AG09309 (cell line): ENCODE data around the gene EEF1AKMT2.
"Not testable (repeated sequence)": the region's sequence is repeated elsewhere in the genome, so short reads cannot be mapped to it uniquely, and the experiment has no call there.

Experiments
- DNase-seq: peaks from one replicate; pipeline ENCODE4 v3.0.0-alpha.2; 2010; ENCODE audit warnings: low read depth
- H3K4me3 ChIP-seq: 2 replicates; pipeline ENCODE4 v1.5.1; 2011; ENCODE audit warnings: mild to moderate bottlenecking, low read depth, low read length, moderate library complexity; ENCODE audit not compliant: control insufficient read depth
- TF ChIP-seq, protein P1 (sequence below): IDR thresholded peaks from 2 replicates; pipeline ENCODE4 v1.5.1; 2011; ENCODE audit warnings: mild to moderate bottlenecking, low read depth, low read length, inconsistent platforms; ENCODE audit not compliant: insufficient read depth, control insufficient read depth; ENCODE audit errors: missing control alignments

The EEF1AKMT2 gene

DNA sequence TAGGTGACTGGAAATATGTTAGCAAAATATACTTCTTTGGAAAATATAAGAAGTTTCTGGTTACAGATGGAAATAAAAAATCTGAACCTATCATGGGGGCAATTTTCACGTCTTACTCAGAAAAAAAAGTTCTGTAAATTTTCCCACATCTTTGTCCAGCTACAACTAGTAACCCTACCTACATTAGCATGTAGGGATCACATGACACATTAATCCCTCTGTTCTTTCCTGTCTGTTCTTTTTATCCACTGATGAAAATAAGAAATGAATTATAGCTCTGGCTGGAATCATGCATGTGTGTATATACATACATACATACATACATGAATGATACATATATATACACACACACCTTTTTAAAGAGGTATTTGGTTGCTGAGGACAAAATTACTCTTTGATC, 43.9 kb downstream of the EEF1AKMT2 start:
- no peak for DNase-seq
- H3K4me3 ChIP-seq: no peak overlapping the region
- TF ChIP-seq, protein P1, sequence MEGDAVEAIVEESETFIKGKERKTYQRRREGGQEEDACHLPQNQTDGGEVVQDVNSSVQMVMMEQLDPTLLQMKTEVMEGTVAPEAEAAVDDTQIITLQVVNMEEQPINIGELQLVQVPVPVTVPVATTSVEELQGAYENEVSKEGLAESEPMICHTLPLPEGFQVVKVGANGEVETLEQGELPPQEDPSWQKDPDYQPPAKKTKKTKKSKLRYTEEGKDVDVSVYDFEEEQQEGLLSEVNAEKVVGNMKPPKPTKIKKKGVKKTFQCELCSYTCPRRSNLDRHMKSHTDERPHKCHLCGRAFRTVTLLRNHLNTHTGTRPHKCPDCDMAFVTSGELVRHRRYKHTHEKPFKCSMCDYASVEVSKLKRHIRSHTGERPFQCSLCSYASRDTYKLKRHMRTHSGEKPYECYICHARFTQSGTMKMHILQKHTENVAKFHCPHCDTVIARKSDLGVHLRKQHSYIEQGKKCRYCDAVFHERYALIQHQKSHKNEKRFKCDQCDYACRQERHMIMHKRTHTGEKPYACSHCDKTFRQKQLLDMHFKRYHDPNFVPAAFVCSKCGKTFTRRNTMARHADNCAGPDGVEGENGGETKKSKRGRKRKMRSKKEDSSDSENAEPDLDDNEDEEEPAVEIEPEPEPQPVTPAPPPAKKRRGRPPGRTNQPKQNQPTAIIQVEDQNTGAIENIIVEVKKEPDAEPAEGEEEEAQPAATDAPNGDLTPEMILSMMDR: no peak

DNA sequence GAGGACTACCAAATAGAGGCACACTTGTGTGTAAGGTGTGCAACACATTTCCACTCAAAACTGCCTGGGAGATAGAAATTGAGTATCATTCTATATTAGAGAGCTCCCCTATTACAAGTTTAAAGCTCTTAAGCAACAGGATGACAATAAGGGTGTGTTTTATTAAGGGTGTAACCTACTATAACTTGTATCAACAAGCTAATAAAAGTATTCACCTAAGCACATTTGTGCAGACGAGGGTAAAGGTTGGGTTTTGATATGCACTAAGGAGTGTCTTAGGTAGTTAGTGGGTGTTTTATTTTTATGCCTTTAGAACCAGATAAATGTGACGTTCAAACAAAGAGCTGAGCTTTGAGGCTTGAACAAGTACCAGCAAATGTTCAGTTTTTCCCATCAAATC, 44.7 kb downstream of the EEF1AKMT2 start:
- no peak for DNase-seq
- TF ChIP-seq, protein P1: no peak
- no peak overlapping the region for H3K4me3 ChIP-seq

DNA sequence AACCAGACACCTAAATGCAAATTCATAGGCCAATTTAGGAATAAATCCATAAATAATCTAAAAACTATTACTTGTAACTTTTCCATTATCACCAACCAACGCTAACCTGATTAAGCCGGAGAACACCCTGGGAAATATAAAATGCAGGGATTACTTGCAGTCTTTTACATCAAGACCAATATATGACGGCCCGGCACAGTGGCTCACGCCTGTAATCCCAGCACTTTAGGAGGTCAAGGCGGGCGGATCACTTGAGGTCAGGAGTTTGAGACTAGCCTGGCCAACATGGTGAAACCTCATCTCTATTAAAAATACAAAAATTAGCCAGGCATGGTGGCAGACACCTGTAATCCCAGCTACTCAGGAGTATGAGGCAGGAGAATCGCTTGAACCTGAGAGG, 45.2 kb downstream of the EEF1AKMT2 start:
- DNase-seq, H3K4me3 ChIP-seq: not testable (repeated sequence)

DNA sequence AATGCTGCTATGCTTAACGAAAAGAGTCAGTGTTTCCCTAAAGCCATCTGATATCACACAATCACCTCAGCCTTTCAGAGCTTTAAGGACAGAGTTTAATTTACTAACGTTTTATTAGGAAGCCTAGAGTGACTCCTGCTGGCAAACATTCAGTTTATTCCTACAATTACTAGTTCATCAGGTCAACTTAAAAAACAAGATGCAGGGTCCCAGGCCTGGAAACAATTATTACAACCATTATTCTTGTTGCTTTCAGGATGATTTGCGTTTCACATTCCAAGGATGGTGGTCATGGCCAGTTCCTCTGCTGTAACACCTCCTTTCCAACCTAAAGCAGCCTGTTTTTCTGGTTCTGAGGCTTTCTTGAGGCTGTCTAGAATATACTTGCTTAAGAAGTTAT, 46.0 kb downstream of the EEF1AKMT2 start:
- no peak overlapping the region for H3K4me3 ChIP-seq
- DNase-seq: no peak
- TF ChIP-seq, protein P1: no peak

DNA sequence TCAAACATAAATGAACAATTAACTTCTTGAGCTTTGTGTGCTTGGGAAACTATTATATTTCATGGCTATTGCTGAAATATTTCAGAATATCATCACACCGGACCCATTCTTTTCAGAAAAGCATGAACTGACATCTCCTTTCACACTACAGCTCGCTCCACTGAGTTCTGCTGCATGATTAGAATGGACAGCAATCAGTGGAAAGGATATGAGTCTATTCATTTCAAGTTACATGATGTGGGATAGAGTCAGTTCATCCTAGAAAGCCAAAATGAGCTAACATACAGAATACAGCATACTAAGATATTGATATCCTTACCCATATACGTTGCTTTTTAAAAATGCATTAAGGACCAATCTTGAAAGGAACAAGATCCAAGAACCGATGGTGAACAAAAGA, 46.4 kb downstream of the EEF1AKMT2 start:
- DNase-seq: no peak
- TF ChIP-seq, protein P1: no peak
- H3K4me3 ChIP-seq: no peak overlapping the region

DNA sequence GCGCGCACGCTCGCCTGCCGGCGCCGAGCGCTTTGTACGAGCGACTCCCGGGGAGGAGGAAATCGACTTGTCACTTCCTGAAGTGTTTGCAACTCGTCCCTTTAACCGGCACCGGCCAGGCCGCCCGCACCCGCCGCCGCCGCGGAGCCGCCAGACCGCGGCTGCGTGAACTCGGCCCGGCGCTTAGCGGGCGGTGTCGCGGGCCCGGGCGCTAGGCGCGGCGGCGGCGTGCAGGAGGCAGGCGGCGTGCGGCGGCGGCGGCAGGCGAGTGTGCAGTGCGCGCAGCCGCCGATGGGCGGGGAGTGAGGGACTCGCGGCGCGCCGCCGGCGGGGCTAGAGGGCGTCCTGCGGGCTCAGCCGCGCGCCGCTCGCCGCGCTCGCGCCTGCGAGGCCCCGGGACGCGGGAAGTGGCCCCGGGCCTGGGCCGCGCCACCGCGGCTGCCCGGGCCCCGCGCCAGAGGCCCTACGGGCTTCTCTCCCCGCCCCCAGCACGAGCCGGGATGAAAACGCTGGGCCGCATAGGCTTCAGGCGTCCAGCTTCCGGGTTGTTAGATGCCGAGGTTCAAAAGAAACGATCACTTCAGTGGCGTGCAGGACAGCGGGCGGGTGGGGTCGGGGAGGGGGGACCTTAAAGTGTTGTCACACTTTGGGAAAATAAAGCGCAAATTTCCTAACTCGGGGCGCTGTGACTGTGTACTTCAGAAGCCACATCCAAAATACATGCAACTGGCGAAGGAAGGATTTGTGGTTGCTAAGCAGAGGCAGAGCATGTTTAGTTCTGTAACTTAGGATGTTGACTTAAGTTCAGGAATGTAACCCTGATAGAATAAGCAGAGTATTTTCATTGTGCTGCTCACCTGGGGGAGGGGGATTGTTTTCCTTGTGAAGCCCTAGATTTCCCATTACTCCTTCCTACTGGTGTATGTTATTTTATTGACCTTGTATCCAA, 47.3 kb downstream of the EEF1AKMT2 start, which contains the start of gene FAM53B:
FAM53B (minus strand) TSS at position 277 of the 949 bp plus-strand sequence. CDS start 37,665 bp downstream, outside the sequence.
- DNase-seq: no peak
- H3K4me3 ChIP-seq: peak within 1 kb of the TSS; percentile 54
- TF ChIP-seq, protein P1: no peak
